Caco-2 (cell line): ENCODE results near the gene SLC12A1. TPM values are rescaled to one million over a fixed set of nuclear protein-coding genes. Genes with fewer than 3 reads are reported as not detected.

Experiments used
- BruUV-seq: library from RNA; stranded (reverse); fragments of 400-500 nt; replicated peaks from 2 replicates; lab custom pipeline; 2021; lab: Mats Ljungman, UMichigan
- CTCF ChIA-PET: fragments of 300-600 bp; sonication (Branson Sonifier 250); formaldehyde crosslinking; loops from one replicate; lab custom pipeline; 2022; ENCODE audit warnings: antibody characterized with exemption; lab: Charles Lee
- POLR2A ChIA-PET: fragments of 300-600 bp; sonication (Branson Sonifier 250); formaldehyde crosslinking; loops from one replicate; lab custom pipeline; 2022; ENCODE audit warnings: antibody characterized with exemption; lab: Charles Lee
- DNase-seq, 2 experiments: peaks; one replicate each; pipeline versions ENCODE4 v3.0.0 to v3.0.0-alpha.2; 2020 to 2022
- H3K27me3 ChIP-seq: replicated peaks from 2 replicates; pipeline ENCODE4 v1.6.0; 2011; ENCODE audit warnings: low read length; ENCODE audit not compliant: control insufficient read depth, insufficient read depth
- H3K36me3 ChIP-seq: 2 replicates; pipeline ENCODE4 v1.5.1; 2011; ENCODE audit warnings: low read length; ENCODE audit not compliant: control insufficient read depth, insufficient read depth
- H3K4me1 ChIP-seq: fragments of 250-450 bp; sonication (Bioruptor Pico); 2 replicates; pipeline ENCODE4 v1.5.1; 2020; ENCODE audit warnings: mild to moderate bottlenecking
- H3K4me3 ChIP-seq: 2 replicates; pipeline ENCODE4 v1.5.1; 2011; ENCODE audit warnings: low read depth, mild to moderate bottlenecking, control low read depth, low read length
- H3K9me3 ChIP-seq: fragments of 250-450 bp; sonication (Bioruptor Pico); 2 replicates; pipeline ENCODE4 v1.5.1; 2020; ENCODE audit warnings: mild to moderate bottlenecking, moderate library complexity
- H3K27ac Mint-ChIP-seq: one replicate; pipeline ENCODE4 v1.8.0; 2022; ENCODE audit warnings: mixed read lengths; ENCODE audit not compliant: unreplicated experiment
- H3K27me3 Mint-ChIP-seq: one replicate; pipeline ENCODE4 v1.8.0; 2022; ENCODE audit warnings: mixed read lengths; ENCODE audit not compliant: insufficient read depth, unreplicated experiment
- H3K36me3 Mint-ChIP-seq: one replicate; pipeline ENCODE4 v1.8.0; 2022; ENCODE audit warnings: mild to moderate bottlenecking, mixed read lengths; ENCODE audit not compliant: insufficient read depth, unreplicated experiment
- H3K4me1 Mint-ChIP-seq: one replicate; pipeline ENCODE4 v1.8.0; 2022; ENCODE audit warnings: low read depth, mixed read lengths; ENCODE audit not compliant: unreplicated experiment
- H3K4me3 Mint-ChIP-seq: one replicate; pipeline ENCODE4 v1.8.0; 2022; ENCODE audit warnings: mild to moderate bottlenecking, moderate library complexity, mixed read lengths; ENCODE audit not compliant: unreplicated experiment
- H3K9me3 Mint-ChIP-seq: one replicate; pipeline ENCODE4 v1.8.0; 2022; ENCODE audit warnings: mixed read lengths; ENCODE audit not compliant: unreplicated experiment
- intact Hi-C: fragments of 100-400 bp; cut with micrococcal nuclease; formaldehyde crosslinking; loops from one replicate; pipeline ENCODE4 v1.10.0; 2022; ENCODE audit not compliant: unreplicated experiment
- total RNA-seq: library from RNA; stranded (reverse); gene quantifications from 2 replicates; pipeline ENCODE4 v1.2.3, GENCODE V29; 2022
- TF ChIP-seq, protein P1 (sequence below), 2 experiments: fragments of 200-600 bp in 1 of 2; IDR thresholded peaks; 1 replicate in 1 of 2; 2 replicates in 1 of 2; pipeline versions ENCODE4 v1.5.1 to v1.8.0; 2011 to 2022; ENCODE audit warnings: antibody characterized with exemption in 1 of 2, control low read depth in 1 of 2, inconsistent platforms in 1 of 2, low read depth in 1 of 2, low read length in 1 of 2, mild to moderate bottlenecking in 1 of 2, moderate library complexity in 1 of 2; ENCODE audit not compliant: insufficient read depth in 1 of 2, severe bottlenecking in 1 of 2, unreplicated experiment in 1 of 2

Gene SLC12A1
- total RNA-seq, 1 experiment from 2014 or later = not detected

DNA sequence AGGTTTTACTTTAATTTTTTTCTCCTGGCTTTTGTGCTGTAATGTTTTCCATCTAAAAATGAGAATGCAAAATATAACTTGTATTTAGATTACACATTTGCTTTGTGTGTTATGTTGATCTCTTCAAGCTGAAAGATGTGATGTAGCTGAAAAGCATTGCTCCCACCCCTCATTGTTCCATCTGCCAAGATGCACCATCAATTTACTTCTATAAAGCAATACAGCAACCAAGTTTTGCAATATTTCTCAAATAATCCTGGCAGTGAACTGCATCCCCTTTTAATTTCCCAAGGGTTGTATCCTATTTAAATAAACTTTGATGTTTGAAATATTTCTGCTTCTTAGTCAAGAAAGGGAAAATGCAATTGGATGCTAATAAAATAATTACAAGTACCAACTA is 72.6 kb downstream of the SLC12A1 start:
- Histone ChIP-seq H3K27me3 (no peaks in the 10 kb centered on the region), H3K9me3 (no peaks in the 10 kb centered on the region), H3K36me3 (no peaks in the 10 kb centered on the region), H3K4me1 (no peaks in the 10 kb centered on the region), H3K4me3 (no peak overlapping the region)
- BruUV-seq = no TSS peak
- Mint-ChIP-seq H3K27me3 (peaks cover 11% of the 10 kb centered on the region), H3K4me3 (no peak overlapping the region), H3K4me1 (no peaks in the 10 kb centered on the region), H3K36me3 (no peaks in the 10 kb centered on the region), H3K27ac (no peak overlapping the region), H3K9me3 (no peaks in the 10 kb centered on the region)
- DNase-seq = no peak
- intact Hi-C loops = no loop called here
- POLR2A ChIA-PET = no interaction called here
- CTCF ChIA-PET = no interaction called here
- TF ChIP-seq, protein P1, sequence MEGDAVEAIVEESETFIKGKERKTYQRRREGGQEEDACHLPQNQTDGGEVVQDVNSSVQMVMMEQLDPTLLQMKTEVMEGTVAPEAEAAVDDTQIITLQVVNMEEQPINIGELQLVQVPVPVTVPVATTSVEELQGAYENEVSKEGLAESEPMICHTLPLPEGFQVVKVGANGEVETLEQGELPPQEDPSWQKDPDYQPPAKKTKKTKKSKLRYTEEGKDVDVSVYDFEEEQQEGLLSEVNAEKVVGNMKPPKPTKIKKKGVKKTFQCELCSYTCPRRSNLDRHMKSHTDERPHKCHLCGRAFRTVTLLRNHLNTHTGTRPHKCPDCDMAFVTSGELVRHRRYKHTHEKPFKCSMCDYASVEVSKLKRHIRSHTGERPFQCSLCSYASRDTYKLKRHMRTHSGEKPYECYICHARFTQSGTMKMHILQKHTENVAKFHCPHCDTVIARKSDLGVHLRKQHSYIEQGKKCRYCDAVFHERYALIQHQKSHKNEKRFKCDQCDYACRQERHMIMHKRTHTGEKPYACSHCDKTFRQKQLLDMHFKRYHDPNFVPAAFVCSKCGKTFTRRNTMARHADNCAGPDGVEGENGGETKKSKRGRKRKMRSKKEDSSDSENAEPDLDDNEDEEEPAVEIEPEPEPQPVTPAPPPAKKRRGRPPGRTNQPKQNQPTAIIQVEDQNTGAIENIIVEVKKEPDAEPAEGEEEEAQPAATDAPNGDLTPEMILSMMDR (IDR thresholded peaks at IDR 0.05; ENCODE audit: insufficient read depth in 1 of 2, low read depth in 1 of 2, low read length in 1 of 2, severe bottlenecking in 1 of 2, unreplicated experiment in 1 of 2) = no peak

DNA sequence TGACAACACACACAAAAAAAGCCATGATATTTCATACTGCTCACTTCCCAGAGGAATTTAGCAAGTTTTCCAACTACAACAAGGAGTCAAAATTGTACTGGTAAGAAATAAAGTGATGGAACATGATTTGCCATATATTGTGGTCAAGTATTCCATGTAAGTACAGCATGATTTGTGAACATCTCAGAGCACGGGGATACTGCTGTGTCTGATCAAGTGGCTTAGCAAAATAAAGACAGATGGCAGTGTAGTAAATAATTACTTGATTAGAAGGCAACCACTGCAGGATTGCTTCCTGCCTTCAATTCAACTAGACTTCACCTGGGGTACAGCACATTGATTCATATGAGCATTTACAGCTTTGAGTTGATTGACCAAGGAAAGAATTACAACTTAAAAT is 73.5 kb downstream of the SLC12A1 start:
- Mint-ChIP-seq H3K4me1 (peaks cover under 1% of the 10 kb centered on the region), H3K27ac (no peak overlapping the region), H3K27me3 (peaks cover 12% of the 10 kb centered on the region), H3K36me3 (no peaks in the 10 kb centered on the region), H3K4me3 (no peak overlapping the region), H3K9me3 (no peaks in the 10 kb centered on the region)
- TF ChIP-seq, protein P1 (IDR thresholded peaks at IDR 0.05; ENCODE audit: insufficient read depth in 1 of 2, low read depth in 1 of 2, low read length in 1 of 2, severe bottlenecking in 1 of 2, unreplicated experiment in 1 of 2) = no peak
- H3K4me3 ChIP-seq = no peak overlapping the region
- H3K27me3 ChIP-seq = no peaks in the 10 kb centered on the region
- no peaks in the 10 kb centered on the region for H3K36me3 ChIP-seq
- BruUV-seq = no TSS peak
- no peak for DNase-seq
- ChIA-PET CTCF (no interaction called here), POLR2A (no interaction called here)
- no peaks in the 10 kb centered on the region for H3K4me1 ChIP-seq
- no peaks in the 10 kb centered on the region for H3K9me3 ChIP-seq
- intact Hi-C loops = loop anchor here (10.0 kb wide), 1 partner anchor 255 kb away; no protein-coding TSS in a partner anchor

DNA sequence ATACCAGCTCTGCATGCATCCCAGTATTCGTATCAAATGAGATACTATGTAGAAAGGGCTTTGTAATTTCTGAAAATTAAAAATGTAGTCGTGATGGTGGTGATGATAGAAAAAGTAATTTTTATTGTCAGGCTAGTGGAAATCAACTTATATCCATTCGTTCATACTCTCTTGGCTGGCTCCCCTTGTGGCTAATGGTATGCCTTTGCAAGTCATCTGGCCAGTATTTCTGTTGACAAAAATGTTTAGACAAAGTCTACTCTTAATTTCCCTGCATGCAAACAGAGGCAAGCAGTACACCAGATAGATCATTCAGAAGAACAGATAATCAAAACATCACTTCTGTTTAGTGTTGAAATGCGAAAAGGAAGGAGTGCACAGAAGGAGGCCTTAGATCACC is 75.6 kb downstream of the SLC12A1 start:
- H3K9me3 ChIP-seq = no peaks in the 10 kb centered on the region
- H3K27me3 Mint-ChIP-seq = peaks cover 16% of the 10 kb centered on the region
- H3K4me3 ChIP-seq = no peak overlapping the region
- no peak for DNase-seq
- H3K27me3 ChIP-seq = no peaks in the 10 kb centered on the region
- no peak overlapping the region for H3K4me3 Mint-ChIP-seq
- H3K4me1 Mint-ChIP-seq = peaks cover 7% of the 10 kb centered on the region
- H3K4me1 ChIP-seq = no peaks in the 10 kb centered on the region
- H3K9me3 Mint-ChIP-seq = no peaks in the 10 kb centered on the region
- TF ChIP-seq, protein P1 (IDR thresholded peaks at IDR 0.05; ENCODE audit: insufficient read depth in 1 of 2, low read depth in 1 of 2, low read length in 1 of 2, severe bottlenecking in 1 of 2, unreplicated experiment in 1 of 2) = no peak
- intact Hi-C loops = loop anchor here (10.0 kb wide), 1 partner anchor 257 kb away; no protein-coding TSS in a partner anchor
- BruUV-seq = no TSS peak
- H3K36me3 Mint-ChIP-seq = no peaks in the 10 kb centered on the region
- H3K36me3 ChIP-seq = no peaks in the 10 kb centered on the region
- no peak overlapping the region for H3K27ac Mint-ChIP-seq
- ChIA-PET POLR2A (no interaction called here), CTCF (no interaction called here)
